ENCODE data around the gene NEK7.

DNA sequence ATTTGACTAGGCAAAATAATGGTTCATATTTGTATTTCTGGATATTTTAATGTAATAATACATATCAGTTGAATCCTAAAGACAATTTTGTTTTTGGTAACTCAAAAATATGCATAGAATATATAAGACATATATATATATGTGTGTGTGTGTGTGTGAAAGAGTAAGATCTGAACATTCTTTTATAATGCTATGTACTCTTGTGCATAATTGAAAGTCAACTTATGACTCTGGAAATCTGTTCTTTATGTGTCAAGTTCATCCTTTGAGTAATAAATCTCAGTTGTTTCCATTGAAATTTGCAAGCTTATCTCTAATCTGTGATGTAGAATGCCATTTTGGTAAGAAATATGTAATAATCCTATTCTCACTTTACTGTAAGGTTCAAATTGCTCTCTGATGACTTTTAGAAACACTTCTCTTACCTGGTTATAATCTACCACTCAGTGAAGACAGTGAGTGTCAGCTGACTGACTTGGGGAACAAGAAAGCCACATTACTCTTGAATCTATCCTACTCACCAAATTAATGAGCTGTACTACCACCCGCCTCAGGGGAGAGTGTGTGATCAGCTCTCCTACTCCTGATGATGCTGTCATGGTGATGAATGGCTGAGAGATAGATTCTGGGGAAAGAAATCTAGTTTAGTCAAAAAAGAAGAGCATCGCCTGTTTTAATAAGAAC, 15.0 kb upstream of the NEK7 start:
- TF ChIP-seq RAD21 (conservative IDR thresholded peaks at IDR 0.05) = no peak
- TF ChIP-seq, protein P1, sequence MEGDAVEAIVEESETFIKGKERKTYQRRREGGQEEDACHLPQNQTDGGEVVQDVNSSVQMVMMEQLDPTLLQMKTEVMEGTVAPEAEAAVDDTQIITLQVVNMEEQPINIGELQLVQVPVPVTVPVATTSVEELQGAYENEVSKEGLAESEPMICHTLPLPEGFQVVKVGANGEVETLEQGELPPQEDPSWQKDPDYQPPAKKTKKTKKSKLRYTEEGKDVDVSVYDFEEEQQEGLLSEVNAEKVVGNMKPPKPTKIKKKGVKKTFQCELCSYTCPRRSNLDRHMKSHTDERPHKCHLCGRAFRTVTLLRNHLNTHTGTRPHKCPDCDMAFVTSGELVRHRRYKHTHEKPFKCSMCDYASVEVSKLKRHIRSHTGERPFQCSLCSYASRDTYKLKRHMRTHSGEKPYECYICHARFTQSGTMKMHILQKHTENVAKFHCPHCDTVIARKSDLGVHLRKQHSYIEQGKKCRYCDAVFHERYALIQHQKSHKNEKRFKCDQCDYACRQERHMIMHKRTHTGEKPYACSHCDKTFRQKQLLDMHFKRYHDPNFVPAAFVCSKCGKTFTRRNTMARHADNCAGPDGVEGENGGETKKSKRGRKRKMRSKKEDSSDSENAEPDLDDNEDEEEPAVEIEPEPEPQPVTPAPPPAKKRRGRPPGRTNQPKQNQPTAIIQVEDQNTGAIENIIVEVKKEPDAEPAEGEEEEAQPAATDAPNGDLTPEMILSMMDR (IDR thresholded peaks at IDR 0.05; ENCODE audit: poor library complexity, severe bottlenecking) = no peak
- TF ChIP-seq EP300 (conservative IDR thresholded peaks at IDR 0.05; ENCODE audit: poor library complexity, severe bottlenecking) = no peak
- TF ChIP-seq TAF1 (IDR thresholded peaks at IDR 0.05; ENCODE audit: low read depth) = no peak
- TF ChIP-seq SMC3 (conservative IDR thresholded peaks at IDR 0.05; ENCODE audit: poor library complexity) = no peak
- TF ChIP-seq MXI1 (conservative IDR thresholded peaks at IDR 0.05; ENCODE audit: poor library complexity, severe bottlenecking) = no peak
- no peak for TF ChIP-seq EZH2 (IDR thresholded peaks at IDR 0.05; ENCODE audit: borderline replicate concordance, insufficient read depth, low read length, poor library complexity, severe bottlenecking)
- no peak for TF ChIP-seq POLR2AphosphoS5 (IDR thresholded peaks at IDR 0.05)

All from neural cell (in vitro differentiated cells).